DND-41 (cell line): Measurements from ENCODE around the gene DZIP3.

Experiments used
- EZH2 ChIP-seq: IDR thresholded peaks from 3 replicates; pipeline ENCODE4 v1.6.1; 2012; ENCODE audit warnings: borderline replicate concordance, low read depth, mild to moderate bottlenecking, moderate library complexity, low read length, inconsistent platforms; ENCODE audit not compliant: severe bottlenecking
- TF ChIP-seq, protein P1 (sequence below): IDR thresholded peaks from 2 replicates; pipeline ENCODE4 v1.5.1; 2012; ENCODE audit warnings: borderline replicate concordance, low read length, moderate library complexity, mild to moderate bottlenecking; ENCODE audit not compliant: poor library complexity, severe bottlenecking; ENCODE audit errors: extremely low read depth

DNA sequence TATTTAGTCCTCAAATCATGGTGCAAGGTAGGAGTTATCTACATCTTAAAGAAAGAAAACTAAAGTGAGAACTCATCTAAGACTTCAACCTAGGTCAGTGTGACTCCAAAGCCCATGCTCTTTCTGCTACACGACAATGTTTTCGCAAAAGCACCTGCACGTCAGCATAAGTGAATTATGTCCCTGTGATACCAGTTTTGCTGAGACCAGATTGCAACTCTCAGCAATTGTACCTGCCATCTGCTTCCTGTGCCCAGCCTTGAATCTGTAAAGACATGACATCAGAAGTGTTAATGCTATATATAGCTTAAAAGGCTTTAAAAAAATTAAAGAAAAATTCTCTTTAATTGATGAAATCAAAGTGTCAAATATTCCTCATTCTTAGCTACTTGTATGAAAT is 124.3 kb downstream of the DZIP3 start:
- TF ChIP-seq, protein P1, sequence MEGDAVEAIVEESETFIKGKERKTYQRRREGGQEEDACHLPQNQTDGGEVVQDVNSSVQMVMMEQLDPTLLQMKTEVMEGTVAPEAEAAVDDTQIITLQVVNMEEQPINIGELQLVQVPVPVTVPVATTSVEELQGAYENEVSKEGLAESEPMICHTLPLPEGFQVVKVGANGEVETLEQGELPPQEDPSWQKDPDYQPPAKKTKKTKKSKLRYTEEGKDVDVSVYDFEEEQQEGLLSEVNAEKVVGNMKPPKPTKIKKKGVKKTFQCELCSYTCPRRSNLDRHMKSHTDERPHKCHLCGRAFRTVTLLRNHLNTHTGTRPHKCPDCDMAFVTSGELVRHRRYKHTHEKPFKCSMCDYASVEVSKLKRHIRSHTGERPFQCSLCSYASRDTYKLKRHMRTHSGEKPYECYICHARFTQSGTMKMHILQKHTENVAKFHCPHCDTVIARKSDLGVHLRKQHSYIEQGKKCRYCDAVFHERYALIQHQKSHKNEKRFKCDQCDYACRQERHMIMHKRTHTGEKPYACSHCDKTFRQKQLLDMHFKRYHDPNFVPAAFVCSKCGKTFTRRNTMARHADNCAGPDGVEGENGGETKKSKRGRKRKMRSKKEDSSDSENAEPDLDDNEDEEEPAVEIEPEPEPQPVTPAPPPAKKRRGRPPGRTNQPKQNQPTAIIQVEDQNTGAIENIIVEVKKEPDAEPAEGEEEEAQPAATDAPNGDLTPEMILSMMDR: no peak
- no peak for TF ChIP-seq EZH2
